PC-9 (cell line): ENCODE results near the gene SMPDL3B.

Source experiments
- CTCF ChIP-seq: fragments of 200-600 bp; sonication (generic); conservative IDR thresholded peaks from 2 replicates; pipeline ENCODE4 v1.6.1; 2017; ENCODE audit warnings: mixed run types, antibody characterized with exemption, mild to moderate bottlenecking, moderate library complexity
- EZH2 ChIP-seq: fragments of 200-600 bp; sonication (generic); IDR thresholded peaks from 2 replicates; pipeline ENCODE4 v1.8.0; 2017; ENCODE audit warnings: antibody characterized with exemption, low read depth

- TF ChIP-seq CTCF, result peak; percentile 31; the same call in 1 of the 2 replicates
- no peak for TF ChIP-seq EZH2
Measured at GRCh38 chr1:27934818-27935549, at the start of gene SMPDL3B.
